Right ventricle myocardium inferior (tissue), 1 donor: Measurements from ENCODE around the gene SMLR1. TPM values are rescaled to one million over a fixed set of nuclear protein-coding genes. Genes with fewer than 3 reads are reported as not detected.

Experiments
- ATAC-seq: fragments of 200-7000 bp; cut with Tn5 transposase; one replicate; pipeline ENCODE4 v1.9.1; 2020; ENCODE audit warnings: mild to moderate bottlenecking, moderate library complexity
- DNase-seq: peaks from one replicate; pipeline ENCODE4 v3.0.0; 2021; ENCODE audit errors: missing footprints
- intact Hi-C: fragments of 100-400 bp; cut with DNase I; formaldehyde crosslinking; loops from one replicate; pipeline ENCODE4 v1.11.0; 2022
- total RNA-seq: library from RNA; stranded (reverse); fragmentation: NEBNext Ultra II Directional; extraction: Animal tissue kit (Norgen Biotek cat#: 25700); gene quantifications from one replicate; pipeline ENCODE4 v1.2.1, GENCODE V29; 2021
- donor health status: DM: no; HTN: yes; CAD: no; lungs with severe emphysema.

Gene SMLR1
- total RNA-seq, 1 donor from 2014 or later: not detected

DNA sequence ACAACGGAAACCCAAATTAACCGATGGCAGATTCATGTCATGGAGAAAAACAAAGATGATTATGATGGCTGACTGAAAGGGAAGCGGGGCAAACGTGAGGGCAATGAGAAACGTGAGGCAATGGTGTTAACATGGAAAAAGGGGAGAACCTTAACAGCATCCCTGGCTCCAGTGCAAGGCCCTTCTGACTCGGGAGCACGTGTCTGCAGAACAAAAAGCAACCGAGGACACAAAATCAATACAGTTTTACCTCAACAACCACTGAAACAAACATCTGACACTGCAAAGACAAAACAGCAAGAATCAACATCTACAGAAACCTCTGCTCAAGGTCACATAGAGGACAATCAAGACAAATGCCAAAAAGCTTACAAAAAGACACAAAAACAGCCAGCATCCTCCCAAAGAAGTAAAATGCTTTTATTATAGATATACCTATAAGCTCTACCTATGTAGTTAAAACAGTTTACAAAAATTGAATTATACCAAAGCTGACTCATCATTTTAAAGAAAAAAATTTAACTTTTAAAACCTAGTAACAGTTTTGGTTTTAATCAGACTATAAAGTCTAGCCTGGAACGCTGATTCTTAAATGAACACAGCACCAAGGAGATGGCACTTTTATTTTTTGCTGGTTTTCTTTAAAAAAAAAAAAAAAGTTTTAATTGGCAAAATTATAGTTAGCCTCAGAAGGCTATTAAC, 43.1 kb downstream of the SMLR1 start:
- DNase-seq (no peak), ATAC-seq (no peak)
- intact Hi-C loops: loop anchor here (5.0 kb wide), 1 partner anchor 548 kb away; no protein-coding TSS in a partner anchor

DNA sequence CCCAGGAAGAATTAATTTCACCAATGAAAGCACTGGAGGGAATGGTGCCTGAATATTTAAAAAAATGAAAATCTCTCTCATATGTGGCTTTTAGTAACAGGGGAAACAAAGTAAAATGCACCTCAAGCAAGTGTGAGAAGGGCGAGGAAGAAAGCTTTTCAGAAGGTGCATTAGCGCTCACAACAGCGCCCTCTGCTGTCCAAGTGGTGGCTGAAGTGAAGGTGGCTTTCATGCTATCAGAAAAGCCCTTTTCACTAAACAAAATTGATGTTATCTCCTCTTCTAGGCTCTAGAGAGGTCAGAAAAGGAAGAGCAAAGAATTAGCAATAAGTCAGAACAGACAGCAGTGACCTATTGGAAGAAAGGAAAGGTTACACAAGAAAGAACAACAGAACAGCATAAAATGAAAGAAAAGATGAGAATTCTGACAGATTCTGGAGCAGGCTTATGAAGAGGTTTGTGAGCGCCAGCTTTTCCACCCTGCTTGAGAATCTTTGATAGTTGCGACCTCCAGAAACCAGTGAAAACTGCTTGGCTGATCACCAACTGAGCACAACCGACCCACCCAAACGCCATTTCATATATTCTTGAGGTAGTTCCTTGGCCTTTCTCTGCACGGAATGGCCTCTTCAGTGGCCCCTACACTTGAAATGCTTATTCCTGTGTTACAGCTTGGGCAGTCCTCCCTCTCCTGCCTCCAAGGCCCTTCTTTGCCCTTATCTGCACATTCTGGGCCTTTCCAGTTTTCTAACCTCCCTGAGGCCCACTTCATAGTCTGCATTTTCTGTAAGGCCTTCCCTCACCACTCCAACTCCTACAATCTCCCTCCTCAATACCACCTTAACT, 45.3 kb downstream of the SMLR1 start:
- intact Hi-C loops: loop anchor here (5.0 kb wide), 1 partner anchor 550 kb away; no protein-coding TSS in a partner anchor
- peak; percentile 72 for DNase-seq
- no peak for ATAC-seq

DNA sequence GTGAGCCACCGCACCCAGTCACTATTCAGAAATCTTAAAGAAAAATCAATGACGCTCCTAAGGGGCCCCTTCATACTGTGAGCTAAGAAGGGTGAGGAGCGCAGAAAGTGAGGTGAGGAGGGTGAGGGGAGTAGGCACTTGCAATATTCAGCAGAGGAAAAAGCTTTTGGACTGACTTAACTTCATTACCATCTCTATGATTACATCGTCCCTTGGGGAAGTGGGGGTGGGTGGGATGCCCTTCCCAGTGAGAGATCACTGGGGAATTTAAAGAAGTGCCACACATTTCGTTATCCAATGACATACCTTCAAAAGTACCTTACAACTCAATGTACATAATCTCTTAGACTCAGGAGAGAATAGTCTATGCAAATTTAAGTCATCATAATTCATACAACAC, 46.5 kb downstream of the SMLR1 start:
- intact Hi-C loops: loop anchor here (5.0 kb wide), 1 partner anchor 551 kb away; no protein-coding TSS in a partner anchor
- no peak for ATAC-seq

DNA sequence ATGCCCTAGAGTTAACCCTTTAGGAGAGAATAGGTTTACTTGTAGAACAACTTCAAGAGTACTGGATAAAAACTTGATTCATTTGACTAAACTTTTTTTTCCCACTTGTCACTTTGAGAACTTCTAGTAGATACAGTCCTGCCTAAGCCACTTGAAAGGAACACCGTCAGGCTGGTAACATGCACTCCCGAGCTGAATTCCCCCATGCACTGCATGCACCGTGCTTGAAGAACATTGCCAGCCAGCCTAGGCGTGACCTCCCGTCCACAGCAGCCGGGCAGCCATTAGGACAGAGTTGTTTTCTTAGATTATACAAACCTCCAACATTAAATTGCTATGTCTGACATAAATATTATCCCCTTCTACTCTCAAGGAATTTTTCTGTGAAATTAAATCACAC, 52.6 kb downstream of the SMLR1 start:
- intact Hi-C loops: no loop called here
- DNase-seq: no peak
- no peak for ATAC-seq

More for the DNA sequence above, 46.5 kb downstream of the SMLR1 start:
- no peak for DNase-seq

DNA sequence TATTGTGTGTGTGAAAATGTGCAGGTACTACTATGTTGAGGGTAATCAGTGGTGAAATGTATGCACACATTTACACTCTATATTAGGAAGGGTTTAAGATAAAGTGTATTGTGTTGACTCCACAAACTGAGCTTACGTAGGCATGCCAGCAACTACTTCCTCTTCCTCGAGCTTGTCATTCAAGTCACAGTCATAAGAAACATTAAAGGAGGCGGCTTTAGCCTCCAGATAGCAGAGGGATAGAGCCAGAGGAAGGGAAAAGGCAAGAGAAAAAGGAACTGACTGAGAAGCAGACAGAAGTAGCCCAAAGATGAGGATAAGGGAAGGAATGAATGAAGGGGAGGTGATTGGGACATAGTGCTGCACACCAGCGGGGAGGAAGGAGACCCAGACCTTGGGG, 55.2 kb downstream of the SMLR1 start:
- ATAC-seq (peak; percentile 30), DNase-seq (no peak)
- intact Hi-C loops: no loop called here

DNA sequence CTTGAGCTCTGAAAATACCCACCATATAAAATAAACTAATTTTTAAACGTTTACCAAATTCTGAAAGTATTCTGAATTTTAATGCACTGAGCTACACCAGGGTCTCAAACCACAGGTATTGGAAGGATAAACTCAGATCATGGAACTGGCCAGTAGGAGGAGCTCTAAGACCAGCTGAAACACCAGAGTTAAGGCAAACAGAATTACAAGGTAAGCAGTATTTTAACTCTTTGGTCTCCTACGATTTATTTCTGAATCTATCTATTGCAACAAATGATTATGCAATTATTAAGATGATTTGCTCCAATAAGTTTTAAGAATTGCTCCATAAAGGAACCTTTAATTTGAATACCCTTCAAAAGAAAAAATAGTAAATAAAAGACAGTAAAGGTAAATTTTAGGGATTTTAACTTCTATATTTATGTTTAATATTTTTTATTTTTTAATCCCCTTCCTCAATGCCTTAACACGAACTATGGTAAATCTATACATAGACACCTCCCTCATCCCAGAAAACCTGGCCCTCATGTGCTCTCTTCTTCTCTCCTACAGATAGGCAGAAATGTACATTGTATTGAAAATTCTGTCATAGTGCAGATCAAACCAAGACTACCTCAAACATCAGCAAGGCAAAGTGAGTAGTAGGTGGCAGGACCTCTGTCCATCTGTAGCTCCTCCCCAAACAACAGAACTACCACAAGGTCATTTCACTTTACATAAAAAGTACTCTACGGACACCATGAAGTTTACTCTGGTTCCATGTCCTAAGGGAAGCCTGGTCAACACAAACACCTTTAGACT, 58.4 kb downstream of the SMLR1 start:
- ATAC-seq: peak; percentile 85
- intact Hi-C loops: loop anchor here (2.0 kb wide), 3 partner anchors 177 to 647 kb away; partner anchors contain the start of gene EPB41L2
- DNase-seq: no peak

Other genes with a start within 250 kb of the SMLR1 start
- 97.2 TPM for gene EPB41L2, start 235.8 kb downstream of the SMLR1 start, total RNA-seq